Kasumi-1 (cell line): ENCODE measurements around the gene NRG4.
"Not testable (repeated sequence)": the region's sequence is repeated elsewhere in the genome, so short reads cannot be mapped to it uniquely, and the experiment has no call there.

Experiments
- DNase-seq, 2 experiments: peaks; one replicate each; lab custom pipeline; 2025; lab: John Stamatoyannopoulos, UW

Gene NRG4

GRCh38 chr15:76011627-76012551, at the start of gene NRG4:
TSS of gene NRG4 (minus strand) at chr15:76012424. CDS start at chr15:76011230, 1,194 bp downstream.
- no peak for DNase-seq

GRCh38 chr15:76061700-76062099, 49.5 kb upstream of the NRG4 start:
- DNase-seq: no peak

GRCh38 chr15:76060118-76060989, 48.1 kb upstream of the NRG4 start:
- no peak for DNase-seq

- peak; percentile 18 to 32 for DNase-seq
Measured at GRCh38 chr15:76059320-76060117, 47.3 kb upstream of the NRG4 start, which contains the start of gene TMEM266. TSS of gene TMEM266 (plus strand) at chr15:76059985. CDS start at chr15:76134264, 74,279 bp downstream.

- DNase-seq: peak; percentile 40 to 60
Measured at GRCh38 chr15:76058714-76059319, 46.6 kb upstream of the NRG4 start.

GRCh38 chr15:76057332-76058000, 45.2 kb upstream of the NRG4 start:
- DNase-seq: peak; percentile 54 to 80

GRCh38 chr15:76056931-76057330, 44.7 kb upstream of the NRG4 start:
- peak; percentile 55 to 83 for DNase-seq

GRCh38 chr15:76054201-76054600, 42.0 kb upstream of the NRG4 start:
- DNase-seq: not testable (repeated sequence)

- no peak for DNase-seq
Measured at GRCh38 chr15:76038512-76038911, 26.3 kb upstream of the NRG4 start.

- DNase-seq: no peak
Measured at GRCh38 chr15:76035593-76035992, 23.4 kb upstream of the NRG4 start.

- no peak for DNase-seq
Measured at GRCh38 chr15:76034111-76034510, 21.9 kb upstream of the NRG4 start.

- no peak for DNase-seq
Measured at GRCh38 chr15:76033438-76033837, 21.2 kb upstream of the NRG4 start.

GRCh38 chr15:76032046-76032445, 19.8 kb upstream of the NRG4 start:
- no peak for DNase-seq

GRCh38 chr15:76024021-76024768, 12.0 kb upstream of the NRG4 start:
- no peak for DNase-seq

GRCh38 chr15:76013470-76013869, 1.2 kb upstream of the NRG4 start:
- DNase-seq: not testable (repeated sequence)

- DNase-seq: no peak
Measured at GRCh38 chr15:76010613-76011012, 1.6 kb downstream of the NRG4 start.

- peak; percentile 62 to 68 for DNase-seq
Measured at GRCh38 chr15:76006136-76006778, 6.0 kb downstream of the NRG4 start.

- no peak for DNase-seq
Measured at GRCh38 chr15:76003364-76003763, 8.9 kb downstream of the NRG4 start.

GRCh38 chr15:75995611-75996010, 16.6 kb downstream of the NRG4 start:
- no peak for DNase-seq
